NK-92 treated with Interleukin-12 subunit alpha and Interleukin-12 subunit beta, amount 100 ng/mL, for 24 hours (cell line): ENCODE measurements around the gene ARHGEF11.
"Not testable (repeated sequence)": the region's sequence is repeated elsewhere in the genome, so short reads cannot be mapped to it uniquely, and the experiment has no call there.

Source experiments
- DNase-seq: peaks from one replicate; lab custom pipeline; 2025; lab: John Stamatoyannopoulos, UW

Gene ARHGEF11, protein sequence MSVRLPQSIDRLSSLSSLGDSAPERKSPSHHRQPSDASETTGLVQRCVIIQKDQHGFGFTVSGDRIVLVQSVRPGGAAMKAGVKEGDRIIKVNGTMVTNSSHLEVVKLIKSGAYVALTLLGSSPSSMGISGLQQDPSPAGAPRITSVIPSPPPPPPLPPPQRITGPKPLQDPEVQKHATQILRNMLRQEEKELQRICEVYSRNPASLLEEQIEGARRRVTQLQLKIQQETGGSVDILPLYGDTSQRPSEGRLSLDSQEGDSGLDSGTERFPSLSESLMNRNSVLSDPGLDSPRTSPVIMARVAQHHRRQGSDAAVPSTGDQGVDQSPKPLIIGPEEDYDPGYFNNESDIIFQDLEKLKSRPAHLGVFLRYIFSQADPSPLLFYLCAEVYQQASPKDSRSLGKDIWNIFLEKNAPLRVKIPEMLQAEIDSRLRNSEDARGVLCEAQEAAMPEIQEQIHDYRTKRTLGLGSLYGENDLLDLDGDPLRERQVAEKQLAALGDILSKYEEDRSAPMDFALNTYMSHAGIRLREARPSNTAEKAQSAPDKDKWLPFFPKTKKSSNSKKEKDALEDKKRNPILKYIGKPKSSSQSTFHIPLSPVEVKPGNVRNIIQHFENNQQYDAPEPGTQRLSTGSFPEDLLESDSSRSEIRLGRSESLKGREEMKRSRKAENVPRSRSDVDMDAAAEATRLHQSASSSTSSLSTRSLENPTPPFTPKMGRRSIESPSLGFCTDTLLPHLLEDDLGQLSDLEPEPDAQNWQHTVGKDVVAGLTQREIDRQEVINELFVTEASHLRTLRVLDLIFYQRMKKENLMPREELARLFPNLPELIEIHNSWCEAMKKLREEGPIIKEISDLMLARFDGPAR (N-terminal part only)

DNA sequence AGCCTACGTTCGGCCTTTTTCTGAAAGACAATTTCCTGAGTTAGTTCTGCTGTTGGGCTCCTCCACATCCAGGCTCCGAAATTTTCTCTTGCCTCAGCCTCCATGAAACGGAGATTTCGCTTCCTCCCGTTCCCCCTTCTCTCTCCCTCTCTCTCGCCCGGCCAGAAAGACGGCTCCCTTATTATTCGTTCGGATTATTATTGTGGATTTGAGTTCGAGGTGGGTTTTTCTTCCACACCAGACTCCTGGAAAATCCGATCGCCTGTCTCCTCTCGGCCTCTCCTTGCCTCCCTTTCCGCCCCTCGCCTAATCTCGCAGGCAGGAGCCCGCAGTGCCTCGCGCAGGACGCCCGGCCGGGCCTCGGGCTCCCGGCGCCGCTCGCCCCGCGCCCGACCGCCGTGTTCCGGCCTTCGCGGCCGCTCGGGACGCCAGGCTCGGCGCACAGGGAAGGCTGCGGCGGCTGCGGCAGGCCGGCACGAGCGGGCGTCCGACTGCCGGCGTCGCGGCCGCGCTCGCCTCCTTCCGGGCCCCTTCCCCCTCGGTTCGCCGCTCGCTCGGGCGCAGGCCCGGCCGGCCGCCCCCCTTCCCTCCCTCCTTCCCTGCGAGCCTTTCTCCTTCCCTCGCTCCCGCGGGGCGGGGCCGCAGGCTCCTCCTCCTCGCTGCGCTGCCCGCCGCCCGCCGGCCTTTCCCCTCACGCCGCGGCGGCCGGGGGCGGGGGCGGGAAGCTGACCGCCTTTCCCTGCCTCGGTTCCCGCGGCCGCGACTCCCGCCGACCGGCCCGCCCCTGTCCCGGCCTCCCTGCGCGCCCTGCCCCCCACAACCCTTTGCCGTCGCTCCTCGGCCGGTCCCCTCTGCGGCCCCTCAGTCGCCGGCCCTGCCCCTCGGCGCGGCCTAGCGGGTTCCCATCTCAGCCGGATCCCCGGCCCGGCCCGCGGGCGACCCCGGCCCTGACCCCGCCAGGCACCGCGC, at the start of gene ARHGEF11:
Gene ARHGEF11 (minus strand): TSS at position 493 of the 969 bp plus-strand sequence. CDS start 1,412 bp downstream, outside the sequence.
- DNase-seq = no peak

DNA sequence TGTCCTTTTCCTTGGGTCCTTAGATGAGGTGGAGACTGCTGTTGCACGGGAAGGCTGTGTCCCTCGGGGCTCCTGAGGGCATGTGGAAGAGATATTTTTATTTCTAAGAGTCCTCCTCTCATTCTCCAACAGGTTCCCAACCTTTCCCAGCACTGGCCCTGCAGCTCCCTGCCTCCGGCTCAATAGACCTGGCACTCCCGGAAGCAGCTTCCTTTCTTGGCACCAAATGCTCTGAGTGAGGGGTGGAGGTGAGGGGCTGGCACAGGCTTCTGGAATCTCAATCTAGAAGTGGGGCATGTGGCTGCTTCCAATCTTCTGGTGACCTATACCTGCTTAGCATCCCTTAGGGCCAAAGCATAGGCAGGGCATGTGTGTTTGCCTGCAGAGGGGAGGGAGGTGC, 49.5 kb upstream of the ARHGEF11 start:
- no peak for DNase-seq

DNA sequence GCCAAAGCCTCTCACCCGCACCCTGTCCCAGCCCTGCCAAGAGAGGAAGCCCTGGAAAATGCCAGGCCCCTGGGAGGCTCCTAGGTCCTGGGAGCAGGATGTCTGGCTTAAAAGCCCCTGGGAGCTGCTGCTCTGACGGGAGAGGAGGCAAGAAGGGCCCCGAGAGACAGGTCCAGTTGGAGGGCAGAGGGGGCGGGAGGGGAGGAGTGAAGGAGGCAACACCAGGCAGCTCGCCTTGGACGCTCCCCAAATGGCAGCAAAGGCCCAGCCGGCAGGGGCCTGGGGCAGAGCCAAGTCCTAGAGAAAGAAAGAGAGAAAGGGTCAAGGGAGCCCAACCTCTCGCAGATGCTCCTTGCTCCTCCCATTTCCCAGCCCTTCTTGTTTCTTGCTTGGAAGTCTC, 47.3 kb upstream of the ARHGEF11 start:
- DNase-seq = no peak

DNA sequence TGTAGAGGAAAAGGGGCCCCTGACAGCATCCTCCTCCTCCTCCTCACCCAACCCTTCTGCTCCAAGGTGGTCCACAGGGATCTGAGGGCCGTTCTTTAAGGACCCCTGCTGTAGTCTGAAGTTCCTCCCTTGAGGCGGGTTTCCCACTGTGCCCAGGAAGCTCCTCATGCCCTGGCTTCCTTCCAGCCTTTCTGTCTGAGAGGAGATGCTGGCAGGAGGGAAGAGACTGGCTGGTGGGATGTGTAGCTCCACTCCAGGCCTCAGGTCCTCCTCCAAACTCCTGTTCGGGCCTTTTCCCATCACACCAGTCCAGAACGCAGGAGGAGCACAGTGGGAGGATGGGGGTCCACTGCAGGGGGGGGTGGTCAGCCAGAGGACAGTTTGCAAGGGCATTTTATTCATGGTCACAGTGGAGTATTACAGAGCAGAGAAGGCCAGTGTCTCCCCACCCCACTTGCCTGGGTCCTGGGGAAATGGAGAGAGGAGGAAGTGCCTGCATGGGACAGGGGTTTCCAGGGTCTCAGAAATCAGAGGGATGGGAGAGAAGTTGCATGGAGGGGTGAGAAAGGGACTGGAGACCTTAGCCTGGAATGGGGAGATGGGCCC, 46.2 kb upstream of the ARHGEF11 start:
- DNase-seq = no peak

DNA sequence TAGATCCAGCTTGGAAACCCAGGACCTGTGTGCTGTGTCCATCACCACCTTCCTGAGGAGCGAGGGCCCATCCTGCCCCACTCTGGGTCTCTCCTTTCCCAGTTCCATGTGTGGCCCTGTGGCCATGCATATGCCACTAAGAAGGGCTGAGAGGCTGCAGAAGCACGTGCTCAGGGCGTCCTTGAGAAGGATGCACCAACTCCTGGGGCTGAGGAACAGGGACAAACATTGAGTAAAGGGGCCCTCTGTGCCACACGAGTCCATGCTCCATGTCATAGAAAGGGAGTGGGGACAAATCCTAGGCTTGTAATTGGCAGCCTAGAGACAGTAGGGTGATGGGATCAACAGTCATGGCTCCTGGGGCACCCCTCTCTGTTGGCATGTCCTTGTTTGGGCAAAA, 45.6 kb upstream of the ARHGEF11 start:
- no peak for DNase-seq

DNA sequence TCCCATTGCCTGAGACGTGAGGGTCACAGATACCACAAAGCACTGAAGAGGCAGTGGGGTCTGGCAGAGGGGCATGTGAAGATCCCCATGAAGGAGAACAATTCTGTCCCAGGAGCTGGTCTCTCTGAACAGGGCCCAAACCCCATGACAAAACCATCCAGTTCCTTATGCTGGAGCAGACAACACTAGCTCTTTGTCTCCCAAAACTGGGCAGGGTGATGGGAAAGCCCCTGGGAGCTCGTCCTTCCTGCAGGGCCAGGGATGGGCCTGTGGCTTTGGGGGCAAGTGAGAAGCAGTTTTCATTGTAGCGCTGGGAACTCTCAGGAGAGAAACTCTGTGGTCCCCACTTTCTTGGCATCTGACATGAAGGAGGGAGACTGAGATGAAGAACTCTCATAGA, 45.2 kb upstream of the ARHGEF11 start:
- no peak for DNase-seq

DNA sequence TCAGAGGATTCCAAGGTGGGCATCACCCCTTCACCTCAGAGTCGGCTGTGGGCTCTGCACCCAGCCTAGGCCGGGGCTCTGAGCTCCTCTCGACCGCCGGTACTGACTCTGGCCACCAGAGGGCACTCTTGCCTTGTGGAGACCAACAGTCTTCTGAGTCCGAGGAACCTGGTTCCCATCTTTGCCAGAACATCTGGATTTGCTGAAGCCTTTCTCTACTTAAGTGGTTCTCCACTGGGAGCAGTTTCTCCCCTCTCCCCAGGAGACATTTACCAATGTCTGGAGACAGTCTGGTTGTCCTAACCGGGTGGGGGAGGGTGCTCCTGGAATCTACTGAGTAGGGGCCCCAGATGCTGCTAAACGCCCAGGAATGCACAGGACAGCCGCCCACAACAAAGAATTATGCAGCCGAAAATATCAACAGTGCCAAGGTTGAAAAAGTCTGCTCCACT, 44.7 kb upstream of the ARHGEF11 start:
- DNase-seq = peak; percentile 61

DNA sequence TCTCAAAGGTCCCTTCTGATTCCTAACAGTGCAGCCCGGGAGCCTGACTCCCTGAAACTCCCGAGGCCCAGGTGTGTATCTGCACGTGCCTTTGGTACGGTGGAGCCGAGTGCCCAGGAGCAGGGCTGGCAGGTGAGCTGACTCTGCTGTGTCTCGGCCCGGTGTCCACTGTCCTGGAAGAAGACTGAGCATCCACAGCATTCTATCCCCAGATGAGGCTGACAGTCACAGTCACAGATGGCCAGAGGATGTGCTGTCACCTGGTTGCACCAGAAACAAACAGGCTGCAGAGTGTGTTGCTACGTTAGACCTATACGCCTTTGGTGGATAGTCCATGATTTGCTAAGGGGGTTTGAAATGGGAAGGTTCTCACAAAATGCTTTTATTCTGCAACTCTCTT, 44.2 kb upstream of the ARHGEF11 start:
- no peak for DNase-seq

DNA sequence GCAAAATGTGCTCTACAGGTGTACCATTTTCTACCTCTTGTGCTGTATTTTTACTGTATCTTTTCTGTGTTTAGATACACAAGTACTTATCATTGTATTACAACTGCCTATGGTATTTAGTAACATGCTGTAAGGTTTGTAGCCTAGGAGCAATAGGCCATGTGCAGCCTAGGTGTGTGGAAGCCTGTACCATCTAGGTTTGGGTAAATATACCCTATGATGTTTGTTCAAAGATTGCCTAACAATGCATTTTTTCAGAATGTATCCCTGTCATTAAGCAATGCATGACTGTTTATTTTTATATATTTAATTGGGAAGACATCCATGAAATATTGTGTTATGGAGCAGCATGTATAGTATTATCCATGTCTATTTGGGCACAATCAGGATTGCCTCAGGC, 43.1 kb upstream of the ARHGEF11 start:
- DNase-seq = no peak

DNA sequence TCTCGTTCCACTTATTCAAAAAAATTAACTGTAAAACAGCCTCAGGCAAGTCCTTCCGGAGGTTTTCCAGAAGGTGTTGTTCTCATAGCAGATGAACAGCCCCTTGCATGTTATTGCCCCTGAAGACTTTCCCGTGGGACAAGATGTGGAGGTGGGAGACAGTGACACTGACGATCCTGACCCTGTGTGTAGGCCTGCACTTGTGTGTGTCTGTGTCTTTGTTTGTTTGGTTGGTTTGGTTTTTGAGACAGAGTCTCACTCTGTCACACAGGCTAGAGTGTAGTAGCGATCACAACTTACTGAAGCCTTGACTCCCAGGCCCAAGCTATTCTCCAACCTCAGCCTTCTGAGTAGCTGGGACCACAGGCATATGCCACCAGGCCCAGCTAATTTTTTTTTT, 41.5 kb upstream of the ARHGEF11 start:
- no peak for DNase-seq

DNA sequence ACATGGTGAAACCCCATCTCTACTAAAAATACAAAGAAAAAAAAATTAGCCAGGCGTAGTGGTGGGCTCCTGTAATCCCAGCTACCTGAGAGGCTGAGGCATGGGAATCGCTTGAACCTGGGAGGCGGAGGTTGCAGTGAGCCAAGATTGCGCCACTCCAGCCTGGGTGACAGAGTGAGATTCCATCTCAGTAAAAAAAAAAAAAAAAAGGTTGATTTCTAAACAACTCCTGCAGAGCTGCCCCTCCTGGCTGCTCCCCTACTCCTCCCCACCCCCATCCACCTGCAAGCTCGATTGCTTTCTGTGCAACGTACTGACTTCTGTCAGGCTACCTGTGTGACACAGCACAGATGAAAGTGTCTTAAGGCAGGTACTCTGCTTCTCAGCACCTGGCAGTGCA, 40.8 kb upstream of the ARHGEF11 start:
- no peak for DNase-seq

DNA sequence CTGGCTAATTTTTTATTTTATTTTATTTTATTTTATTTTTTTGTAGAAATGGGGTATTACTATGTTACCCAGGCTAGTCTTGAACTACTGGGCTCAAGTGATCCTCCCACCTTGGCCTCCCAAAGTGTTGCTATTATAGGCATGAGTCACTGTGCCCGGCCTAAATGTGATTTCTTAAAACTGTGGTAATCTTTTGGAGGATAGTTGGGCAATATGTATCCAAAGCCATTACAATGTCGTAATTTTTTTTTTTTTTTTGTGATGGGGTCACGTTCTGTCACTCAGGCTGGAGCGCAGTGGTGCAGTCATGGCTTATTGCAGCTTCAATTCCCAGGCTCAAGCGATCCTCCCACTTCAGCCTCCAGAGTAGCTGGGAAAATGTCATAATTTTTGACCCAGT, 39.9 kb upstream of the ARHGEF11 start:
- DNase-seq = no peak

DNA sequence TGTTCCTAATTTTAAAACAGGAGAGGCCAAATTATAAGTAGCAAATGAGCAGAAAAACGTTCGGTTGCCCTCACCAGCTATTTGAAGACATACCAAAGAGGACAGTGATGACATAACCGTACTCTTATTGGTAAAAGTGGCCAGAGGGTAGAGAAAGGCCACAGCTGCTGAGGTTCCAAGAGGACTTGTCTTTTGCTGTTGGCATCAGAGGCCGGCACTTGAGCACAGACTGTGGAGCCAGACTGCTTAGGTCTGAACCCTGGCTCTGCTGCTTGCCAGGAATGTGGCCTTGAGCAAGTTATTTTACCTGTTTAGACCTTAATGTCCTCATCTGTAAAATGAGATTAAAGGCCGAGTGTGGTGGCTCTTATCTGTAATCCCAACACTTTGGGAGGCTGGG, 39.2 kb upstream of the ARHGEF11 start:
- DNase-seq = no peak

DNA sequence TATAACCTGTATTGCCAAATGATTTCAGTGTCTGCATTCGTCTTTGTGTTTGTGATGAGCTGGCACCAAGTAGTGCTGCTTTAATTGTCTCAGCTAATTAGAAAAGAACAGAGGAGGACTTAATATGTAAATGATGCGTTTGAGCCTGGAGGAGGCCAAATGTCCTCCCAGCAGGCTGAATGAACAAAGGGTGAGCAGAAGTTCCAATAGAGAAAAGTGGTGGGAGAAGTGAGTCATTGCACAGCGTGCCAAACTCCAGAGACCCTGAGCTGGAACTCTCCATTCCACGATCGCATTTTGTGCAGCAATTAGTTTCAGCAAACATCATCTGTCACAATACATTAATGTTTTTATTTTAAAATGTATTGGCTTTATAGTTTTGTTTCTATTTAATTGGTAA, 36.2 kb upstream of the ARHGEF11 start:
- no peak for DNase-seq

DNA sequence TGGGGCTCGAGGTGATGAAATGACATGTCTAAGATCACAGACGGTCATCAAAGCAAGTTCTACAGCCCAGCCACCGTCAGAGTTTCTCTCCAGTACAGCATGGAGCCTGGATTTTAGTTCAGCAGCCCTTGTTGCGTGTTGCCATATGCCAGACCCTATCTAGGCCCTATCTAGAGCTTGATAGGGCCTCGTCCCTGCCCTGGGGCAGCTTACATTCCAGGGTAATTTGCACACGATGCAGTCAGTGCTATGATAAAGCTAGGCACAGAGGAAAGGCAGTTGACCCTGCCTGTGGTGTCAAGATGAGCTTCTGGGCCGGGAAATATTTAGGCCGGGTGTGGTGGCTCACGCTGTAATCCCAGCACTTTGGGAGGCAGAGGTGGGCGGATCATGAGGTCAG, 35.2 kb upstream of the ARHGEF11 start:
- no peak for DNase-seq

DNA sequence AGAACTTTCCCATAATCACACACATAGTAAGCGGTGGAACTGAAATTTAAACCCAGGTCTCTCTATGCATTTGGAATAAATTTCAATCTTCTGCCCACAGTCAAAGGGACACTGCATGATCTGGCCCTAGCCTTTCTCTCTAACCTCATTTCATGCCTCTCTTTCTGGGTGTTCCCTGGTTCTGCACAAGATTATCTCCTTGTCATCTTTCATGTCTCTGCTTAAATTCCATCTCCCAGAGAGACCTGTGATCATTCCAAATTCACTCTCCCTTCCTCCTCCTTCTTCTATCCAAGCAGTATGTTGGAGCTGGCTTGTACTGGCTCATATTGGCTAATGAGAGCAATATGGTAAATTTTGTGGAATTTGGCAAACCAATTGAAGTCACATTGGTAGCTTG, 31.9 kb upstream of the ARHGEF11 start:
- no peak for DNase-seq

DNA sequence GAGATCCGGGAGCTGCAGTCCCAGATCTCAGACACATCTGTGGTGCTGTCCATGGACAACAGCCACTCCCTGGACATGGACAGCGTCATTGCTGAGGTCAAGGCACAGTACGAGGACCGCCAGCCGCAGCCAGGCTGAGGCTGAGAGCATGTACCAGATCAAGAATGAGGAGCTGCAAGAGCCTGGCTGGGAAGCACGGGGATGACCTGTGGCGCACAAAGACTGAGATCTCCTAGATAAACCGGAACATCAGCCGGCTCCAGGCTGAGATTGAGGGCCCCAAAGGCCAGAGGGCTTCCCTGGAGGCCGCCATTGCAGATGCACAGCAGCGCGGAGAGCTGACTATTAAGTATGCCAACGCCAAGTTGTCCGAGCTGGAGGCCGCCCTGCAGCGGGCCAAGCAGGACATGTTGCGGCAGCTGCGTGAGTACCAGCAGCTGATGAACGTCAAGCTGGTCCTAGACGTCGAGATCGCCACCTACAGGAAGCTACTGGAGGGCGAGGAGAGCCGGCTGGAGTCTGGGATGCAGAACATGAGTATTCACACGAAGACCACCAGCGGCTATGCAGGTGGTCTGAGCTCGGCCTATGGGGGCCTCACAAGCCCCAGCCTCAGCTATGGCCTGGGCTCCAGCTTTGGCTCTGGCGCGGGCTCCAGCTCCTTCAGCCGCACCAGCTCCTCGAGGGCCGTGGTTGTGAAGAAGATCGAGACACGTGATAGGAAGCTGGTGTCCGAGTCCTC, 28.6 kb upstream of the ARHGEF11 start:
- DNase-seq = no peak

DNA sequence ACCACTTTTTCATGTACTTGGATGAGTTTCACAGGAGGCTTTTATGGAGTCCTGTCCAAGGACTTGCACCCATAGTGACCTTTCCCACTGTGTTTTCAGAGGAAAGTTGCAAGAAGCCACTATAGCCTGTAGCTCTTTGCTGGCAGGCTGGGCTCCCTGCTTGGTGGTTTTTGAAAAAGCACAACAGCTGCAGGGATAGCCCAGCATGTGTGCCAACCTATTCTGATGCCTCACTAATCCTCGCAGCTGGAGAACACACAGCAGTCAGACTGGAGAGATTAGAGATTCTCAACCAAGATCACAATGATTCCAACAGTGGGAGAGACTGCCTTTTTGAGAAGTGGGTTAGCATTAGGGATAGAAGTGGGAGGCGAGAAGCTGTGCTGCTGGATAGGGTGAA, 24.1 kb upstream of the ARHGEF11 start:
- DNase-seq = no peak

DNA sequence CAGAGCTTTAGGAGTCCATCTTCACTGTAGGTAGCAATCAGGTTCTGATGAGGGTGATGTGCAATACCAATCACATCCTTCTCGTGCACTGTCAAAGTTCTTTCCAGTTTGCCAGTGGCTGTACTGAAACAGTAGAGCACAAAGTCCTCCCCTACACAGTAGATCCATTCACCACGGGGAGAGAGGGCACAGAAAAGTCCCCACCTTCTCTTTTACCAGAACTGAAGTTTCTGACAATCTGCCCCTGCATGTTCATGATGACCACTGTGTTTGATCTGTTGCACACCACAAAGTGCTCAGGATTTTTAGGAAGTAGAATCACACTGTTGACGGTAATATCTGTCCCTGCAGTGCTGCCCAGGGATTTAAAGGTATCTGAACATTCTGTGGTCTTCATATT, 13.7 kb upstream of the ARHGEF11 start:
- DNase-seq = not testable (repeated sequence)

DNA sequence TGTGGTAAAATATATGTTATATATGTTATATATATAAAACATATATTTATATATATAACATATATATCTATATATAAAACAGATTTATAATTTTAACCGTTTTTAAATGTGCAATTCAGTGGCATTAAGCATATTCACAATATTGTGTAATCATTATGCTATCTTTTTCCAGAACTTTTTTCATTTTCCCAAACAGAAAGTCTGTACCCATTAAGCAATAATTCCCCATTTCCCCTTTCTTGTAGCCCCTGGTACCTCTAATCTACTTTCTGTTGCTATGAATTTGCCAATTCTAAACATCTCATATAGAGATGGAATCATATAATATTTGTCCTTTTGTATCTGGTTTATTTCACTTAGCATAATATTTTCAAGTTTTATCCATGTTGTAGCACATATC, 10.7 kb upstream of the ARHGEF11 start:
- no peak for DNase-seq

DNA sequence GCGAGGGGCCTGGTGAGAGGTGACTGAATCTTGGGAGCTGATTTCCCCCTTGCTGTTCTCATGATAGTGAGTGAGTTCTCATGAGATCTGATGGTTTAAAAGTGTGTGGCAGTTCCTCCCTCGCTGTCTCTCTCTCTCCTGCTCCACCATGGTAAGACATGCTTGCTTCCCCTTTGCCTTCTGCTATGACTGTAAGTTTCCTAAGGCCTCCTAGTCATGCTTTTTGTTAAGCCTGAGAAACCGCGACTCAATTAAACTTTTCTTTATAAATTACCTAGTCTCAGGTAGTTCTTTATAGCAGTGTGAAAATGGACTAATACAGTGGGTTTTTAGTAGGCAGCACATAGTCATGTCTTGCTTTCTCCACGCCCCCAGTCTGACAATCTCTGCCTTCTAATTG, 10.2 kb upstream of the ARHGEF11 start:
- DNase-seq = not testable (repeated sequence)
